ENCODE measurements around the gene SPAG16. TPM values are rescaled to one million over a fixed set of nuclear protein-coding genes. Genes with fewer than 3 reads are reported as not detected.
"Not testable (repeated sequence)": the region's sequence is repeated elsewhere in the genome, so short reads cannot be mapped to it uniquely, and the experiment has no call there.

The SPAG16 gene
- total and polyA plus RNA-seq, 10 donors: 9.0 to 19.7 (median 12.2) TPM

DNA sequence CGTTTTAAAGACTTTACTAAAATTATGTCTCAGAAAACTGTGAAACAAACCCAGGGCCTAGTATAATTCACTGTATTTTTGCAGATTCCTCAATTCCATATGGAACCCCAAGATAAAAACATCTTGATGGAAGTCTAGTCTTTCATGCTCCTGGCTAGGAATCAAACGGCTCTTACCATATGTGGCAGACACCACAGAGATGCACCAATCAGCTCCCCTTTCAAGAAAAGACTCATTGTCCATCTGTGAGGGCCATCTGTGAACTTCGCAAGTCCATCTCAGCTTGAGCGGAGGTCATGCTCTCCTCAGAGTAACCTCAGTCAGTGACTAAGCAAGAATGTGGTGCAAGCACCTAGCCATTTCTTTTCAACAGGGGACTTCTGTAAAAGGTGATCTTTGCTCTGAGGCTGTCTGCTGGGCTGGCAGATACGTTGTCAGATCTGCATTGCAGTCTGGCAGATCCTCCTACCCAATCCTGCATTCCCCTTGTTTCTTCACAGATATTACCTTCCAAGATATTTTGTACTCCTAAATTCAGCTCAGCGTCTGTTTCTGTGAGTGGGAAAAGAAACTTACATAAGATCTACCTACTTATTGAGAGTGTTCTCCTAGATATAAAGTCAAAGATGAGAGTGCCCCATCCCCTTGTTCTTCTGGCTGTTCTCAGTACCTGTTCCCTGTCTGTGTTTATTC lies 419.3 kb downstream of the SPAG16 start:
- peaks cover 0 to 21% (median 10%) of the 10 kb centered on the region in 8 donors for H3K9me3 ChIP-seq
- no peaks in the 10 kb centered on the region for H3K36me3 ChIP-seq
- intact Hi-C loops (cut with DNase I; ENCODE audit: low total_unique reads): no loop called here
- no peak overlapping the region for H3K4me3 ChIP-seq
- H3K4me1 ChIP-seq: no peaks in the 10 kb centered on the region
- TF ChIP-seq, protein P1, sequence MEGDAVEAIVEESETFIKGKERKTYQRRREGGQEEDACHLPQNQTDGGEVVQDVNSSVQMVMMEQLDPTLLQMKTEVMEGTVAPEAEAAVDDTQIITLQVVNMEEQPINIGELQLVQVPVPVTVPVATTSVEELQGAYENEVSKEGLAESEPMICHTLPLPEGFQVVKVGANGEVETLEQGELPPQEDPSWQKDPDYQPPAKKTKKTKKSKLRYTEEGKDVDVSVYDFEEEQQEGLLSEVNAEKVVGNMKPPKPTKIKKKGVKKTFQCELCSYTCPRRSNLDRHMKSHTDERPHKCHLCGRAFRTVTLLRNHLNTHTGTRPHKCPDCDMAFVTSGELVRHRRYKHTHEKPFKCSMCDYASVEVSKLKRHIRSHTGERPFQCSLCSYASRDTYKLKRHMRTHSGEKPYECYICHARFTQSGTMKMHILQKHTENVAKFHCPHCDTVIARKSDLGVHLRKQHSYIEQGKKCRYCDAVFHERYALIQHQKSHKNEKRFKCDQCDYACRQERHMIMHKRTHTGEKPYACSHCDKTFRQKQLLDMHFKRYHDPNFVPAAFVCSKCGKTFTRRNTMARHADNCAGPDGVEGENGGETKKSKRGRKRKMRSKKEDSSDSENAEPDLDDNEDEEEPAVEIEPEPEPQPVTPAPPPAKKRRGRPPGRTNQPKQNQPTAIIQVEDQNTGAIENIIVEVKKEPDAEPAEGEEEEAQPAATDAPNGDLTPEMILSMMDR (IDR thresholded peaks at IDR 0.05 in 8 of 11, conservative IDR thresholded peaks at IDR 0.05 in 3 of 11): no peak
- TF ChIP-seq POLR2AphosphoS5 (IDR thresholded peaks at IDR 0.05): no peak
- no peak for TF ChIP-seq POLR2A (IDR thresholded peaks at IDR 0.05)
- no peak for DNase-seq
- H3K27ac ChIP-seq: no peak overlapping the region
- no peaks in the 10 kb centered on the region for H3K27me3 ChIP-seq (replicated peaks in 1 of 7)
- WGBS, 5 donors: 82 to 89% (median 86%) methylated on average over 6 of the region's 6 CpGs

DNA sequence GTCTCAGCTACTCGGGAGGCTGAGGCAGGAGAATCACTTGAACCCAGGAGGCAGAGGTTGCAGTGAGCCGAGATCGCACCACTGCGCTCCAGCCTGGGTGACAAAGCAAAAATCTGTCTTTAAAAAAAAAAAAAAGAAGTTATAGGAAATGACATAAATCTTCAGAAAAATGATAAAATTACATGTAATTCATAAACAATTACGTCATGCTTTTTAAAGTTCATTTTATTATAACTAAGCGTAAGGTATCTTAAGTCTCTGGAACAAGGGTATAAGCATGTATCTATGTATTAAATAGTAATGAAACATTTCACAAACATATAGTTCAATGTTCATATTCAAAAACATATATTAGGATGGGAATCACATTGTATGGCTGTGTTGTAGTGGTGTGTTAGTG lies 425.9 kb downstream of the SPAG16 start:
- Histone ChIP-seq H3K4me1 (no peaks in the 10 kb centered on the region), H3K27ac (no peak overlapping the region), H3K27me3 (replicated peaks in 1 of 7) (no peaks in the 10 kb centered on the region), H3K36me3 (no peaks in the 10 kb centered on the region), H3K9me3 (no peaks in the 10 kb centered on the region), H3K4me3 (no peak overlapping the region)
- 89 to 94% (median 89%) methylated on average over 6 of the region's 6 CpGs for WGBS, 5 donors
- intact Hi-C loops (cut with DNase I; ENCODE audit: low total_unique reads): no loop called here
- TF ChIP-seq, protein P1 (IDR thresholded peaks at IDR 0.05 in 8 of 11, conservative IDR thresholded peaks at IDR 0.05 in 3 of 11): no peak
- TF ChIP-seq POLR2A (IDR thresholded peaks at IDR 0.05) (no peak), POLR2AphosphoS5 (IDR thresholded peaks at IDR 0.05) (no peak)
- DNase-seq: no peak

DNA sequence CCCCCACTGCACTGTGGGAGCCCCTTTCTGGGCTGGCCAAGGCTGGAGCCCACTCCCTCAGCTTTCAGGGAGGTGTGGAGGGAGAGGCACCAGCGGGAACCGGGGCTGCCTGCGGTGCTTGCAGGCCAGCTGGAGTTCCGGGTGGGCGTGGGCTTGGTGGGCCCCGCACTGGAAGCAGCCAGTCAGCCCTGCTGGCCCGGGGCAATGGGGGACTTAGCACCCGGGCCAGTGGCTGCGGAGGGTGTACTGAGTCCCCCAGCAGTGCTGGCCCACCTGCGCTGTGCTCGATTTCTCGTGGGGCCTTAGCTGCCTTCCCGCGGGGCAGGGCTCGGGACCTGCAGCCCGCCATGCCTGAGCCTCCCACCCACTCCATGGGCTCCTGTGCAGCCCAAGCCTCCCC lies 434.1 kb downstream of the SPAG16 start:
- 93 to 100% (median 96%) methylated on average over 5 to 16 of the region's 16 CpGs for WGBS, 5 donors
- H3K4me3 ChIP-seq; DNase-seq; H3K27me3 ChIP-seq (replicated peaks in 1 of 7); intact Hi-C loops (cut with DNase I; ENCODE audit: low total_unique reads); H3K4me1 ChIP-seq; H3K27ac ChIP-seq; H3K36me3 ChIP-seq: not testable (repeated sequence)
- peaks cover 0 to 12% (median 3%) of the 10 kb centered on the region in 8 donors for H3K9me3 ChIP-seq

DNA sequence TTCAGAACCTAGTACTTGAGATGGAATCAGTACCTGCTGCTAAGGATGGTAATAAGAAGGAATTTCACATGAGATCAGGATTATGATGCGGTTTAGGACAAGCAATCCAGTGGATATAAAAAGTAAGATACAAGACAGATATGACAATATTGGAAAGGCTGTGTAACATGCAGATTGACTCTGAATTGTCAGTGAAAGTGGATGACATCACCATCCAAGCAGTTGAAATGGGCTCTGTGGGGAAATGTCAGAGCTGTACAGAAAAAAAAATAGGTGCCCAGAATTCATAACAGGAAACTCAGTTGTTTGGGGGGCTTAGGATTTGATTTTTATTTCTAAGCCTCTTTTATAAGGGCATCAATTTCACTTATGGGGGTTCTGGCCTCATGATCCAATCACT lies 438.3 kb downstream of the SPAG16 start:
- H3K27me3 ChIP-seq (replicated peaks in 1 of 7): no peaks in the 10 kb centered on the region
- H3K9me3 ChIP-seq: peaks cover 0 to 12% (median 3%) of the 10 kb centered on the region in 8 donors
- intact Hi-C loops (cut with DNase I; ENCODE audit: low total_unique reads): no loop called here
- 83 to 95% (median 87%) methylated on average over 1 of the region's 1 CpG for WGBS, 5 donors
- H3K27ac ChIP-seq: no peak overlapping the region
- H3K4me1 ChIP-seq: no peaks in the 10 kb centered on the region
- no peak overlapping the region for H3K4me3 ChIP-seq
- TF ChIP-seq POLR2A (IDR thresholded peaks at IDR 0.05) (no peak), POLR2AphosphoS5 (IDR thresholded peaks at IDR 0.05) (no peak)
- TF ChIP-seq, protein P1 (IDR thresholded peaks at IDR 0.05 in 8 of 11, conservative IDR thresholded peaks at IDR 0.05 in 3 of 11): no peak
- DNase-seq: no peak
- H3K36me3 ChIP-seq: no peaks in the 10 kb centered on the region

All from spleen (tissue), 11 donors.